Mammary epithelial cell (primary cell): ENCODE measurements around the gene RFX7.

ENCODE experiments used
- CTCF ChIP-seq, 2 donors: IDR thresholded peaks in 1 of 2; conservative IDR thresholded peaks in 1 of 2; 2 replicates each; pipeline ENCODE4 v1.5.1; 2011 to 2012; ENCODE audit warnings: inconsistent platforms in 2 of 2, low read length in 2 of 2, mild to moderate bottlenecking in 2 of 2, control low read depth in 1 of 2, low read depth in 1 of 2; ENCODE audit not compliant: insufficient read depth in 1 of 2; ENCODE audit errors: extremely low read depth in 1 of 2
- EZH2 ChIP-seq: IDR thresholded peaks from 2 replicates; pipeline ENCODE4 v1.6.1; 2012; ENCODE audit warnings: low read length, inconsistent platforms, borderline replicate concordance

GRCh38 chr15:56185980-56186379 lies 57.7 kb downstream of the RFX7 start:
- TF ChIP-seq CTCF (conservative IDR thresholded peaks at IDR 0.05 in 1 of 2, IDR thresholded peaks at IDR 0.05 in 1 of 2; ENCODE audit: extremely low read depth in 1 of 2, insufficient read depth in 1 of 2, low read depth in 1 of 2, low read length in 2 of 2) (no peak), EZH2 (no peak)
